HepG2 (cell line): ENCODE data around the gene IRS1. TPM values are rescaled to one million over a fixed set of nuclear protein-coding genes. Genes with fewer than 3 reads are reported as not detected.

Source experiments
- HNRNPL ChIP-seq: fragments of 200-400 bp; formaldehyde crosslinking; IDR thresholded peaks from 2 replicates; pipeline ENCODE4 v1.6.1; 2017; ENCODE audit warnings: mild to moderate bottlenecking, low read depth, low read length
- MEIS2 ChIP-seq: sonication (generic); formaldehyde crosslinking; IDR thresholded peaks from 2 replicates; pipeline ENCODE4 v1.9.0; 2021; ENCODE audit warnings: mild to moderate bottlenecking, missing genetic modification reagents
- MXI1 ChIP-seq: IDR thresholded peaks from 3 replicates; pipeline ENCODE4 v1.6.1; 2012; ENCODE audit warnings: low read depth, low read length, inconsistent platforms, borderline replicate concordance
- SETDB1 ChIP-seq: sonication (generic); formaldehyde crosslinking; IDR thresholded peaks from 2 replicates; pipeline ENCODE4 v1.5.1; 2020; ENCODE audit warnings: missing genetic modification reagents, mild to moderate bottlenecking, borderline replicate concordance
- SOX13 ChIP-seq, 3 experiments: fragments of 450-650 bp in 1 of 3; sonication (generic) in 1 of 3; formaldehyde crosslinking in 1 of 3; IDR thresholded peaks in 2 of 3; conservative IDR thresholded peaks in 1 of 3; 2 replicates each; pipeline versions ENCODE4 v1.5.0 to v1.6.1; 2016 to 2020; ENCODE audit warnings: antibody characterized with exemption in 1 of 3, mild to moderate bottlenecking in 1 of 3, missing compliant biosample characterization in 1 of 3, missing genetic modification reagents in 1 of 3, moderate library complexity in 1 of 3
- TBX3 ChIP-seq: fragments of 450-650 bp; IDR thresholded peaks from 2 replicates; pipeline ENCODE4 v1.6.1; 2017; ENCODE audit warnings: antibody characterized with exemption, mild to moderate bottlenecking, inconsistent platforms, borderline replicate concordance
- ZBTB1 ChIP-seq: sonication (generic); formaldehyde crosslinking; IDR thresholded peaks from 2 replicates; pipeline ENCODE4 v1.4.0; 2020; ENCODE audit warnings: missing genetic modification reagents, borderline replicate concordance
- ZNF30 ChIP-seq: sonication (generic); formaldehyde crosslinking; IDR thresholded peaks from 2 replicates; pipeline ENCODE4 v1.5.0; 2020; ENCODE audit warnings: mild to moderate bottlenecking, missing genetic modification reagents
- ZNF501 ChIP-seq: sonication (generic); formaldehyde crosslinking; IDR thresholded peaks from 2 replicates; pipeline ENCODE4 v1.5.1; 2020; ENCODE audit warnings: mild to moderate bottlenecking, moderate library complexity, missing genetic modification reagents
- ZNF761 ChIP-seq: sonication (generic); formaldehyde crosslinking; conservative IDR thresholded peaks from 2 replicates; pipeline ENCODE4 v1.4.0; 2020; ENCODE audit warnings: mild to moderate bottlenecking, missing genetic modification reagents
- ZNF891 ChIP-seq: sonication (generic); formaldehyde crosslinking; IDR thresholded peaks from 2 replicates; pipeline ENCODE4 v1.5.0; 2020; ENCODE audit warnings: mild to moderate bottlenecking, missing genetic modification reagents
- ZSCAN21 ChIP-seq: sonication (generic); formaldehyde crosslinking; IDR thresholded peaks from 2 replicates; pipeline ENCODE4 v1.8.0; 2022; ENCODE audit warnings: mild to moderate bottlenecking, missing genetic modification reagents, moderate library complexity, borderline replicate concordance
- polyA plus RNA-seq, 8 experiments: library from polyadenylated mRNA; depleted of rRNA in 3 of 8; stranded (reverse) in 7 of 8; unstranded in 1 of 8; fragments of >200 nt; fragmentation: Illumina TruSeq in 4 of 8; extraction: Trizol in 4 of 8; gene quantifications; 2 replicates each; pipeline versions ENCODE4 v1.2.1 to v1.2.3, GENCODE V29; 2011 to 2016; ENCODE audit warnings: low read depth in 4 of 8, missing spikeins in 1 of 8, mixed read lengths in 1 of 8; ENCODE audit not compliant: insufficient read depth in 1 of 8
- total RNA-seq, 5 experiments: library from RNA; depleted of rRNA; stranded (reverse); fragments of >200 nt; fragmentation: Illumina TruSeq; extraction: Trizol; gene quantifications; 2 replicates each; pipeline ENCODE4 v1.2.3, GENCODE V29; 2016; ENCODE audit warnings: low read depth in 1 of 5
- TF ChIP-seq, protein P1 (sequence below): sonication (generic); formaldehyde crosslinking; IDR thresholded peaks from 2 replicates; pipeline ENCODE4 v1.5.0; 2020; ENCODE audit warnings: mild to moderate bottlenecking, missing genetic modification reagents, moderate library complexity
- TF ChIP-seq, protein P2 (sequence below): sonication (generic); formaldehyde crosslinking; IDR thresholded peaks from 2 replicates; pipeline ENCODE4 v1.5.0; 2020; ENCODE audit warnings: mild to moderate bottlenecking, missing genetic modification reagents
- TF ChIP-seq, protein P3 (sequence below), 2 experiments: sonication (generic) in 1 of 2; formaldehyde crosslinking in 1 of 2; IDR thresholded peaks; 2 replicates each; pipeline versions ENCODE4 v1.6.1 to v1.9.0; 2014 to 2022; ENCODE audit warnings: antibody characterized with exemption in 1 of 2, borderline replicate concordance in 1 of 2, inconsistent platforms in 1 of 2, low read depth in 1 of 2, missing genetic modification reagents in 1 of 2
- TF ChIP-seq, protein P4 (sequence below): sonication (generic); formaldehyde crosslinking; IDR thresholded peaks from 2 replicates; pipeline ENCODE4 v1.4.0; 2020; ENCODE audit warnings: mild to moderate bottlenecking, missing genetic modification reagents

Gene IRS1
- total and polyA plus RNA-seq, 2 of the 13 experiments (the other 11 are each of a cell fraction or from before 2014, with no cell fraction given) = 8.7 to 9.0 TPM

DNA sequence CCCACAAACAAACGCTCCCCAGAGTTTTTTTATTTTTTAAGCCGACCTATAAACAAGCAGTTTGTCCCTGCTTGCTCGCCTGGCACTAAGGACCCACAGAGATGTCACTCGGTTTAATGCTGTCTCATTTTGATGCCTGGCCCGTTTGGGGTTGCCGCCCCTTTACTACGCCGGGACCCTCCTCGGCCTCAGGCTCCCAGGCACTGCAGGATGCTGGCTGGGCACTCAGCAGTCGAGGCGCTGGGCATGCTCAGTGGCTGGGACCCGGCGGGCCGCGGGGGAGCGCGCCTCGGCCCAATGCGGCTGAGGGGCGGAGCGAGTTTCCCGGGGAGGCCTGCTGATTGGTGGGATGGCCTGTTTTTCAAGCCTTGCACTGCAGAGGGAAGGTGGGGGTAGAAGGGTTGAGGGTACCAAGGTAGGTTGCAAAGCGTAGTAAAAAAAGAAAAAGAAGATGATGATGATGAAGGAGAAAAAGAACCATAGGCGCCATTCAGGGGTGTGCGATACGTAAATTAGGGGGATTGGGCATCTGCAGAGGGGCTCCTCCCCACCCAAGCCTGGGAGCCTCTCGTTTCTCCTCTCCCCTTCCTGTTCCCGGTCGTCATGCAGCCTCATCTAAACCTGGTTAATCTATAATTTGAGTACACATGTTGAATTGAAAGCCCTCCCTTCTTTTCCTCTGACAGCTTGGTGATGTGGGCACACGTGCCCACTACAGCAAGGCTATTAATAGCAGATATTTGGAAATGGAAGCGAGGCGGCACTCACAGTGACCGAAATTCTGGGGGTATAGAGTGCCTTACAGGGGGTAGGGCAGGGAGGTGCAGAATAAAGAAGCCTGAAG is 1.5 kb upstream of the IRS1 start (continued):
- TF ChIP-seq, protein P1, sequence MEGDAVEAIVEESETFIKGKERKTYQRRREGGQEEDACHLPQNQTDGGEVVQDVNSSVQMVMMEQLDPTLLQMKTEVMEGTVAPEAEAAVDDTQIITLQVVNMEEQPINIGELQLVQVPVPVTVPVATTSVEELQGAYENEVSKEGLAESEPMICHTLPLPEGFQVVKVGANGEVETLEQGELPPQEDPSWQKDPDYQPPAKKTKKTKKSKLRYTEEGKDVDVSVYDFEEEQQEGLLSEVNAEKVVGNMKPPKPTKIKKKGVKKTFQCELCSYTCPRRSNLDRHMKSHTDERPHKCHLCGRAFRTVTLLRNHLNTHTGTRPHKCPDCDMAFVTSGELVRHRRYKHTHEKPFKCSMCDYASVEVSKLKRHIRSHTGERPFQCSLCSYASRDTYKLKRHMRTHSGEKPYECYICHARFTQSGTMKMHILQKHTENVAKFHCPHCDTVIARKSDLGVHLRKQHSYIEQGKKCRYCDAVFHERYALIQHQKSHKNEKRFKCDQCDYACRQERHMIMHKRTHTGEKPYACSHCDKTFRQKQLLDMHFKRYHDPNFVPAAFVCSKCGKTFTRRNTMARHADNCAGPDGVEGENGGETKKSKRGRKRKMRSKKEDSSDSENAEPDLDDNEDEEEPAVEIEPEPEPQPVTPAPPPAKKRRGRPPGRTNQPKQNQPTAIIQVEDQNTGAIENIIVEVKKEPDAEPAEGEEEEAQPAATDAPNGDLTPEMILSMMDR = peak; percentile 29; the same call in 1 of the 2 replicates
- no peak for TF ChIP-seq ZBTB1 (CRISPR knock-in tag)
- TF ChIP-seq HNRNPL = peak; percentile 72; the same call in 1 of the 2 replicates
- no peak for TF ChIP-seq SOX13 (IDR thresholded peaks at IDR 0.05)
- TF ChIP-seq SOX13 (CRISPR knock-in tag; conservative IDR thresholded peaks at IDR 0.05 in 1 of 2, IDR thresholded peaks at IDR 0.05 in 1 of 2) = peak in 1 of 2 experiments; percentile 34; a peak in 1 of 4 replicates
- TF ChIP-seq, protein P2, sequence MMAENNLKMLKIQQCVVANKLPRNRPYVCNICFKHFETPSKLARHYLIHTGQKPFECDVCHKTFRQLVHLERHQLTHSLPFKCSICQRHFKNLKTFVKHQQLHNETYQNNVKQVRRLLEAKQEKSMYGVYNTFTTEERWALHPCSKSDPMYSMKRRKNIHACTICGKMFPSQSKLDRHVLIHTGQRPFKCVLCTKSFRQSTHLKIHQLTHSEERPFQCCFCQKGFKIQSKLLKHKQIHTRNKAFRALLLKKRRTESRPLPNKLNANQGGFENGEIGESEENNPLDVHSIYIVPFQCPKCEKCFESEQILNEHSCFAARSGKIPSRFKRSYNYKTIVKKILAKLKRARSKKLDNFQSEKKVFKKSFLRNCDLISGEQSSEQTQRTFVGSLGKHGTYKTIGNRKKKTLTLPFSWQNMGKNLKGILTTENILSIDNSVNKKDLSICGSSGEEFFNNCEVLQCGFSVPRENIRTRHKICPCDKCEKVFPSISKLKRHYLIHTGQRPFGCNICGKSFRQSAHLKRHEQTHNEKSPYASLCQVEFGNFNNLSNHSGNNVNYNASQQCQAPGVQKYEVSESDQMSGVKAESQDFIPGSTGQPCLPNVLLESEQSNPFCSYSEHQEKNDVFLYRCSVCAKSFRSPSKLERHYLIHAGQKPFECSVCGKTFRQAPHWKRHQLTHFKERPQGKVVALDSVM (CRISPR knock-in tag) = no peak
- peak; percentile 82; the same call in 1 of the 3 replicates for TF ChIP-seq MXI1
- no peak for TF ChIP-seq ZNF30 (CRISPR knock-in tag)
- no peak for TF ChIP-seq TBX3
- TF ChIP-seq MEIS2 (CRISPR knock-in tag) = peak; percentile 64; the same call in 1 of the 2 replicates
- no peak for TF ChIP-seq SETDB1 (CRISPR knock-in tag)
- TF ChIP-seq, protein P3, sequence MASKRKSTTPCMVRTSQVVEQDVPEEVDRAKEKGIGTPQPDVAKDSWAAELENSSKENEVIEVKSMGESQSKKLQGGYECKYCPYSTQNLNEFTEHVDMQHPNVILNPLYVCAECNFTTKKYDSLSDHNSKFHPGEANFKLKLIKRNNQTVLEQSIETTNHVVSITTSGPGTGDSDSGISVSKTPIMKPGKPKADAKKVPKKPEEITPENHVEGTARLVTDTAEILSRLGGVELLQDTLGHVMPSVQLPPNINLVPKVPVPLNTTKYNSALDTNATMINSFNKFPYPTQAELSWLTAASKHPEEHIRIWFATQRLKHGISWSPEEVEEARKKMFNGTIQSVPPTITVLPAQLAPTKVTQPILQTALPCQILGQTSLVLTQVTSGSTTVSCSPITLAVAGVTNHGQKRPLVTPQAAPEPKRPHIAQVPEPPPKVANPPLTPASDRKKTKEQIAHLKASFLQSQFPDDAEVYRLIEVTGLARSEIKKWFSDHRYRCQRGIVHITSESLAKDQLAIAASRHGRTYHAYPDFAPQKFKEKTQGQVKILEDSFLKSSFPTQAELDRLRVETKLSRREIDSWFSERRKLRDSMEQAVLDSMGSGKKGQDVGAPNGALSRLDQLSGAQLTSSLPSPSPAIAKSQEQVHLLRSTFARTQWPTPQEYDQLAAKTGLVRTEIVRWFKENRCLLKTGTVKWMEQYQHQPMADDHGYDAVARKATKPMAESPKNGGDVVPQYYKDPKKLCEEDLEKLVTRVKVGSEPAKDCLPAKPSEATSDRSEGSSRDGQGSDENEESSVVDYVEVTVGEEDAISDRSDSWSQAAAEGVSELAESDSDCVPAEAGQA (IDR thresholded peaks at IDR 0.05; ENCODE audit: low read depth) = no peak
- TF ChIP-seq, protein P3 (CRISPR knock-in tag; IDR thresholded peaks at IDR 0.05; ENCODE audit: borderline replicate concordance) = no peak; the same call in 1 of the 2 replicates
- no peak for TF ChIP-seq ZNF761 (CRISPR knock-in tag)
- TF ChIP-seq, protein P4, sequence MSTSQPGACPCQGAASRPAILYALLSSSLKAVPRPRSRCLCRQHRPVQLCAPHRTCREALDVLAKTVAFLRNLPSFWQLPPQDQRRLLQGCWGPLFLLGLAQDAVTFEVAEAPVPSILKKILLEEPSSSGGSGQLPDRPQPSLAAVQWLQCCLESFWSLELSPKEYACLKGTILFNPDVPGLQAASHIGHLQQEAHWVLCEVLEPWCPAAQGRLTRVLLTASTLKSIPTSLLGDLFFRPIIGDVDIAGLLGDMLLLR (CRISPR knock-in tag) = peak; percentile 6
- TF ChIP-seq ZNF501 (CRISPR knock-in tag) = peak; percentile 96
- TF ChIP-seq ZSCAN21 (CRISPR knock-in tag) = 0 out of 2 replicates have a peak, but pooled peaks have one; percentile 18
- TF ChIP-seq ZNF891 (CRISPR knock-in tag) = 0 out of 2 replicates have a peak, but pooled peaks have one; percentile 28
